ENCODE data around the gene PPP1CC. TPM values are rescaled to one million over a fixed set of nuclear protein-coding genes. Genes with fewer than 3 reads are reported as not detected.
A peak's percentile ranks its signal among the peaks of the same experiment; 100 is the strongest.

PPP1CC gene
- polyA plus RNA-seq (2011; rRNA removed) (112 and 167 TPM in 2 replicates), polyA minus RNA-seq (2011; rRNA and poly(A)+ RNA removed) (66.0 and 90.2 TPM in 2 replicates)

DNA sequence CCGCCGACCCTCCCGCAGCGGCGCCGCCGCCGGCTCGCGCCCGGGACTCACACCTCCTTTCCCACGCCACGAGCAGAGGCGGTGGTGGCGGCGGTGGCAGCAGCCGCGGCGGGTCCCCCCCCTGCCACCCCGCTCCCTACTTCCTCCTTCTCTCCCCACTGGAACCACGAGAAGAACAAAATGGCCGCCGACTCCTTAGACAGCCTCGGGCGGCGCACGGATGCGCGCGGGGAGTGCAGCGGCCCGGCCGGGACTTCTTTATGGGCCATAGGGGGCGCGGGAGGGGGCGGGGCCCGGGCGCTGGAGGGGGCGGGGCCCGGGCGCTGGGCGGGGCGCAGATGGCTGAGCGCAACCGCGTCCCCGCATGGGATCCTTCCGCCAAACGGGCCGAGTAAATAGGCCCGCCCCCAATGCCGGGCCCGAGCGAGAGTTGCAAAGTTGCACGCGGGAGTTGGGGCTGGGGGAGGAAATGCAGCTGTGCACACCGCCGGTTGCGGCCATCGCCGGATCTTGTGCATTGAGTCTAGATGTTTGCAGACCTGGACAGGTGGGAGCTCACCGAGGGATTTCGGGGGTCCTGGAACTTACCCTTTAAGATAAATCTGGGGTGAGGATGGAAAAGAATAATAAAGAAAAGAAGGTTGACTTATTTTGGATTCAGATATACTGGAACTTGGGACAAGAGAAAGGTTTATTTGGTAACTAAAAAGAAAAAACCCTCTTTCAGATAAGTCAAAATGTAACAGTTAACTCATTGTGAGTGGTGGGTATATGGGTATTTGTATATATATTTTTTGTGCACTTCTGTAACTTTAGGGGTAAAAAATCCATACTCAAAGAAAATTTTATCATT lies at the start of gene PPP1CC:
Gene PPP1CC, minus strand, starts transcription at position 174 of the 853 bp plus-strand sequence. CDS start 184 bp downstream, outside the sequence.
- peak within 1 kb of the TSS; percentile 96 for H3K4me3 ChIP-seq (ENCODE audit: low read depth, low read length)
- H3K27ac ChIP-seq (ENCODE audit: low read depth, low read length) = no peak within 1 kb of the TSS
- TF ChIP-seq CTCF (IDR thresholded peaks at IDR 0.05; ENCODE audit: low read depth, low read length) = no peak
- peak; percentile 75 for DNase-seq (ENCODE audit: low read depth, low spot score)
- POLR2A ChIA-PET = interaction anchor here (0.7 to 1.1 kb wide), 2 partner anchors 275 to 573 kb away, joined by 3 to 5 read pairs; partner anchors contain the start of genes FAM216A and GPN3
- H3K27me3 ChIP-seq (ENCODE audit: control insufficient read depth, insufficient read depth, low read length) = no peaks in the 10 kb centered on the region
- H3K9me3 ChIP-seq (ENCODE audit: control insufficient read depth, insufficient read depth, low read length) = no peaks in the 10 kb centered on the region
- CTCF ChIA-PET = interaction anchor here (0.7 kb wide), 1 partner anchor 10 kb away, joined by 3 read pairs; no protein-coding TSS in a partner anchor

GRCh38 chr12:110791589-110791988 lies 48.9 kb upstream of the PPP1CC start:
- Histone ChIP-seq H3K4me3 (ENCODE audit: low read depth, low read length) (no peak overlapping the region), H3K27me3 (ENCODE audit: control insufficient read depth, insufficient read depth, low read length) (no peaks in the 10 kb centered on the region), H3K27ac (ENCODE audit: low read depth, low read length) (no peak overlapping the region), H3K9me3 (ENCODE audit: control insufficient read depth, insufficient read depth, low read length) (no peaks in the 10 kb centered on the region)
- ChIA-PET POLR2A (no interaction called here), CTCF (no interaction called here)
- no peak for TF ChIP-seq CTCF (IDR thresholded peaks at IDR 0.05; ENCODE audit: low read depth, low read length)
- no peak for DNase-seq (ENCODE audit: low read depth, low spot score)

DNA sequence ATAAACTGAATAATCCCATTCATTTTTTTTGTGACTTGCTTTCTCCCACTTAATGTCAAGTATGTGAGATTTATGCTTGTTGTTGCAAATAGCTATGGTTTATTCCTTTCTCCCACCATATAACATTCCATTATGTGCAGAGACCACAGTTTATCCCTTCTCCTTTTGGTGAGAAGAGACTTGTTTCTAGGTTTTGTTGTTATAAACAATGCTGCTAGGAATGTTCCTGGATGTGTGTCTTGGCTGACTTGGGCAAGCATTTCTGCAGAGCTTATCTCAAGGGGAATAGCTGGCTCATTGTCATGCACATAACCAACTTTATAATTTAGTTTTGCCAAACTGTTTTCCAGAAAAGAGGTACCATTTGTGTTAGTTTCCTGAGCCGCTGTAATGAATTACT lies 47.6 kb upstream of the PPP1CC start:
- no peak overlapping the region for H3K27ac ChIP-seq (ENCODE audit: low read depth, low read length)
- POLR2A ChIA-PET = no interaction called here
- H3K9me3 ChIP-seq (ENCODE audit: control insufficient read depth, insufficient read depth, low read length) = no peaks in the 10 kb centered on the region
- H3K4me3 ChIP-seq (ENCODE audit: low read depth, low read length) = no peak overlapping the region
- no peak for TF ChIP-seq CTCF (IDR thresholded peaks at IDR 0.05; ENCODE audit: low read depth, low read length)
- no peaks in the 10 kb centered on the region for H3K27me3 ChIP-seq (ENCODE audit: control insufficient read depth, insufficient read depth, low read length)
- CTCF ChIA-PET = no interaction called here
- no peak for DNase-seq (ENCODE audit: low read depth, low spot score)

DNA sequence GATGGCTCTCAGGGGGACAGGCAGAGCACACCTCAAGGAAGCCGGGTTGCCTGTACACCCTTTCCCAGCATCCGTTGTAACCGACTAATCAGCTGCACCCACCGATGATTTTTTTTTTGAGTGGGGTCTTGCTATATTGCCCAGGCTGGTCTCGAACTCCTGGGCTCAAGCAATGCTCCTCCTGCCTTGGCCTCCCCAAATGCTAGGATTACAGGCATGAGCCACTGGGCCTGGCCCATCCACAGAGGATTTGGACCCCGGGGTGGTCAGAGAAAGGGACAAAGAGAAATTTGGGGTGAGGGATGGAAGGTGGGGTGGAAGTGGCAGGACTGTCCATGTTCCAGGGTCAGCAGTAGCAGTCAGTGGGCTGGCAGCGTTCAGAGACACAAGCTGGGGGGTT lies 43.3 kb upstream of the PPP1CC start:
- Histone ChIP-seq H3K9me3 (ENCODE audit: control insufficient read depth, insufficient read depth, low read length) (no peaks in the 10 kb centered on the region), H3K27ac (ENCODE audit: low read depth, low read length) (no peak overlapping the region), H3K27me3 (ENCODE audit: control insufficient read depth, insufficient read depth, low read length) (peaks cover 5% of the 10 kb centered on the region), H3K4me3 (ENCODE audit: low read depth, low read length) (no peak overlapping the region)
- POLR2A ChIA-PET = no interaction called here
- DNase-seq (ENCODE audit: low read depth, low spot score) = no peak
- CTCF ChIA-PET = no interaction called here
- TF ChIP-seq CTCF (IDR thresholded peaks at IDR 0.05; ENCODE audit: low read depth, low read length) = no peak

DNA sequence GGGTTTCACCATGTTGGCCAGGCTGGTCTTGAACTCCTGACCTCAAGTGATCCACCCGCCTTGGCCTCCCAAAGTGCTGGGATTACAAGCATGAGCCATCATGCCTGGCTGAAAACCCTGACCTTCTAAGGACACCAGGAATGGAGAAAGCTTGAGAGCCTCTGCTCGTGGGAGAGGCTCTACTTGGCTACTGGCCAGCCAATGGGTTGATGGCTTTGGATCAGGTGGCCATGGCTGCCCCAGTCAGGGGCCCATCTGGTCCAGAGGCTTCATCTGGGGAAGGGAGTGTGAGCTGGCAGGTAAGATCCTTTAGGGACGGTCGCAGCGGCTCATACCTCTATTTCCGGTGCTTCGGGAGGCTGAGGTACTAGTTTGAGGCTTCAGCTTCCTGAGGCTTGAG lies 42.5 kb upstream of the PPP1CC start:
- H3K27ac ChIP-seq (ENCODE audit: low read depth, low read length) = no peak overlapping the region
- no peaks in the 10 kb centered on the region for H3K9me3 ChIP-seq (ENCODE audit: control insufficient read depth, insufficient read depth, low read length)
- TF ChIP-seq CTCF (IDR thresholded peaks at IDR 0.05; ENCODE audit: low read depth, low read length) = no peak
- H3K27me3 ChIP-seq (ENCODE audit: control insufficient read depth, insufficient read depth, low read length) = peaks cover 5% of the 10 kb centered on the region
- no peak for DNase-seq (ENCODE audit: low read depth, low spot score)
- ChIA-PET CTCF (no interaction called here), POLR2A (no interaction called here)
- no peak overlapping the region for H3K4me3 ChIP-seq (ENCODE audit: low read depth, low read length)

All from AG04450 (cell line).